Medulla oblongata (tissue), 1 donor: ENCODE measurements around the gene RPL22L1.
"Not testable (repeated sequence)": the region's sequence is repeated elsewhere in the genome, so short reads cannot be mapped to it uniquely, and the experiment has no call there.

Experiments
- DNase-seq: peaks from one replicate; pipeline ENCODE4 v3.0.0-alpha.2; 2015; ENCODE audit errors: extremely low spot score

The RPL22L1 gene

GRCh38 chr3:170878688-170879087 is 8.7 kb upstream of the RPL22L1 start:
- not testable (repeated sequence) for DNase-seq

DNA sequence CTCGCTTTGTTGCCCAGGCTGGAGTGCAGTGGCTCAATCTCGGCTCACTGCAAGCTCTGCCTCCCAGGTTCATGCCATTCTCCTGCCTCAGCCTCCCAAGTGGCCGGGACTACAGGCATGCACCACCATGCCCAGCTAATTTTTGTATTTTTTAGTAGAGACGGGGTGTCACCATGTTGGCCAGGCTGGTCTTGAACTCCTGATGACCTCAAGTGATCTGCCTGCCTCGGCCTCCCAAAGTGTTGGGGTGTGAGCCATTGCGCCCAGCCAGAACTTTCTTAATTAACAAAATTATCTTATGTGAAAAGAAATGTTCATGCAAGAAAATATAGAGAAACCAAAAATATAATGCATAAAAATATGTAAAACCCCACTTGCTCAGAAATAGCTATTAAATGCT is 7.3 kb upstream of the RPL22L1 start:
- DNase-seq: not testable (repeated sequence)

GRCh38 chr3:170876537-170876936 is 6.5 kb upstream of the RPL22L1 start:
- no peak for DNase-seq

- DNase-seq: no peak
Measured at GRCh38 chr3:170869239-170869590, 780 bp downstream of the RPL22L1 start.

DNA sequence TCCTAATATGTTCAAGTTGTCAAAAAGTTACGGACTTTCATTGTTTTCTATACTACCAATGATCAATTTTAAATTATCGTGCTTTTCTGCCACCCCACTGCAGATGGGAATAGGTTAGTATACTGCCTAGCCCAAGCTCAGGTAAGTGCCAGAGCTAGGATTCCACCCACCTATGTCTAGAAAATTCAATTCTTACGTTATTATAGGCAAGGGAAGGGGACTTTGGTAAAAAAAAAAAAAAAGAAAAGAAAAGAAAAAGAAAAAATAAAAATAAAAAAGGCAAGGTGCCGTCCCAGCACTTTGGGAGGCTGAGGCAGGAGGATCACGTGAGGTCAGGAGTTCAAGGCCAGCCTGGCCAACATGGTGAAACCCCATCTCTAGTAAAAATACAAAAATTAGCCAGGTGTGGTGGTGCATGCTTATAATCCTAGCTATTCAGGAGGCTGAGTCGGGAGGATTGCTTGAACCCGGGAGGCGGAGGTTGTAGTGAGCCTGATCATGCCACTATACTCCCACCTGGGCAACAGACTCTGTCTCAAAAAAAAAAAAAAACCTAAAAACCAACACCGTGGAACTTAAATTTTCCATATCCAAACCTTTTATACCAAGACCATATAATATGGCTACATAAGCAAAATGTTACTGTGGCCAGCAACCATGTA is 1.3 kb downstream of the RPL22L1 start:
- DNase-seq: no peak

DNA sequence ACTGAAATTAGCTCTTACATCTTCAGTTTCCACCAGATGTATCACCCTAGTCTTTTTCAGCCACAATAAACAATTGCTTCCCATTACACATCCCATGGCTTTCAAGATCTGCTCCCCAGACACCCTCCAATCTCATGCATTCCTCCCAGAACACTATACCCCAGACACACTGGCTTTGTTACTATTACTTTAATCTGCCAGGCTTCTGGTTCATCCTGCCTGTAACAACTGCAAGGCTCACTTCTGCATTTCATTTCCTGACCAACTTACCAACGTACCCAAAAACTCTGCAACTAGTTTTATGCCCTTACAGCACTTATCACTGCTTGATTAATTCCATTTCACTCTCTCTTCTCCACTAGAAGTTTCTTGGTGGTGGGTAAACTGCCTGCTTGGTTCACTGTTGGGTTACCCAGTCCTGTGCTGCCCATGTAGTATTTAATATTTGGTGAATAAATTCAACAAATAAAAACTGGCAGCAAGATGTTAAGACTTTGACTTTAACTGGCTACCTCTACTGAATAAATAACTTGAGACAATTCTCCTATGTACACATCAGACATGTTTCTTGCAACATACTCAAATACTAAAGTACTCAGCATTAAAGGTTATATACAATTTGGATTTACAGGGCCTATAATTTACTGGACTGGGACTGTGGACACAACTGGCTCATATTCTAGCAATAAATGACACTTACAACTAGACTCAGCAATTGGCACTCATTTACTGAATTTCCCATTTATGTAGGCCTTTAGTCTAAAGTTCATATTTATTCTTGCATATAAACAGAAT is 2.7 kb downstream of the RPL22L1 start:
- DNase-seq: peak; percentile 27

DNA sequence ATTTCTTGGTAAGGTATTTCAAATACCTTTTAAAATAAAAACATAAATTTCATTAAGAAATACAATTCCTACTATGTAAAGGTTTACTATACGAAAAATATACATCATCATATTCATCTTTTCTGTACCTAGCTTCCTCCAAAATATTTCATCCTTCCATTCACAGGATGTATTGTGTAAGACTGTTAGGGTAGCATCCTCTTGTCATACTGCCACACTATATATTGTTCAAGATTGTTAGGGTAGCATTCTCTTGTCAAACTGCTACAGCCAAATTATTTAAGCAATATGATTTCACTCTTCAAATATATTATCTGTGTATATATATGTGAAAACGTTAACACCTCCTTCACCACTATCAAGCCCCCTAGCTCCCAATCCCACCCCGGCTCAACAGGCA is 3.5 kb downstream of the RPL22L1 start:
- DNase-seq: no peak

DNA sequence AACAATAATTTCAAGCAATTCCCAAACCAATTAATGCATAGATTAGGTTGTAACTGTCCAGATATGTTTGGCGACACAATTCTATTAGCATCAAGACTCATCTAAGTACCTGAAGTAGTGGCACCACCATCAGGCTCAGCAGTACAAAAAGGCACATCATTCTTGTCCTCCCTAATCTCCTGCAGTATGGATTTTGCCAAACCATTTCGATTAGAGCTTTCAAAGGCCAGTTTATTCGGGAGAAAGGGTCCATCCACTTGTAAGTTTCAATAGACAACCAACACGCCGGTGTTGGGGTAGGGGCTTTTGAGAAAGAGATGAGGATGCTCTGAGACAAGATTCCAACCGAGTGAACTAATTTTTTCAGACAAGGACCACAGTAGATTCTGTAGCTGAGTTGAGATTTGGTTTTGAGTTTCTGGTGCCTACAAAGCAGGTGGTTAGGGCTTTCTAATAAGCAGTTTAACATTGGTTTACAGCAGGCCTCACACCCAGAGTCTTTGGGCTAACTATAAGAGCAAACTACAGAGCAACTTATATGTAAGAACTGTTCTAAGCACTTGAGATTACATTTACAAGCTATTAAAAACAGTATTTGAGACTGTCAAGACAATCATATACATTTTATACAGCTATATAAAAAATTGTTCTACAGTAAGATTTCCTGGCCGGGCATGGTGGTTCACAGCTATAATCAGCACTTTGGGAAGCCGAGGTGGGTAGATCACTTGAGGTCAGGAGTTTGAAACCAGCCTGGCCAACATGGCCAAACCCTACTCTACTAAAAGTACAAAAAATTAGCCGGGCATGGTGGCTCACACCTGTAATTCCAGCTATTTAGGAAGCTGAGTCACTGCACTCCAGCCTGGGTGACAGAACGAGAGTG is 4.5 kb downstream of the RPL22L1 start:
- no peak for DNase-seq

GRCh38 chr3:170864525-170865208 is 5.3 kb downstream of the RPL22L1 start:
- DNase-seq: no peak

DNA sequence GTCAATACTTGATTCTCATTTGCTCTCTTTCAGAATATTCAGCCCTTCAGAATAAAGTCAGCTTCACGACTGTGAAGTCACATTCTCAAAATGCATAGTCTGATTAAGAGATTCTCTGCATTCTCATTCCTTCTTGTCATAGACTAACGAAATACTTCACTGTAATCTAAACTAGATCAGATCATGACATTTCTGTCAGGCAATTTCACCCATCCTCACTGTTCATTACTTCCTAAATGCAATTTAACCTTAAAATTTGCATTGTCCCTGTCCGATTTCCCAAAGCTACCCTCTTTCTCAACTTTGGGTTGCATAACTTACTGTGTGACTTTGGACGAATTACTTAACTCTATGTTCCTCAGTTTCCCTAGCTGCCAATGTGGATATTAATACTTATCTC is 6.2 kb downstream of the RPL22L1 start:
- DNase-seq: no peak

DNA sequence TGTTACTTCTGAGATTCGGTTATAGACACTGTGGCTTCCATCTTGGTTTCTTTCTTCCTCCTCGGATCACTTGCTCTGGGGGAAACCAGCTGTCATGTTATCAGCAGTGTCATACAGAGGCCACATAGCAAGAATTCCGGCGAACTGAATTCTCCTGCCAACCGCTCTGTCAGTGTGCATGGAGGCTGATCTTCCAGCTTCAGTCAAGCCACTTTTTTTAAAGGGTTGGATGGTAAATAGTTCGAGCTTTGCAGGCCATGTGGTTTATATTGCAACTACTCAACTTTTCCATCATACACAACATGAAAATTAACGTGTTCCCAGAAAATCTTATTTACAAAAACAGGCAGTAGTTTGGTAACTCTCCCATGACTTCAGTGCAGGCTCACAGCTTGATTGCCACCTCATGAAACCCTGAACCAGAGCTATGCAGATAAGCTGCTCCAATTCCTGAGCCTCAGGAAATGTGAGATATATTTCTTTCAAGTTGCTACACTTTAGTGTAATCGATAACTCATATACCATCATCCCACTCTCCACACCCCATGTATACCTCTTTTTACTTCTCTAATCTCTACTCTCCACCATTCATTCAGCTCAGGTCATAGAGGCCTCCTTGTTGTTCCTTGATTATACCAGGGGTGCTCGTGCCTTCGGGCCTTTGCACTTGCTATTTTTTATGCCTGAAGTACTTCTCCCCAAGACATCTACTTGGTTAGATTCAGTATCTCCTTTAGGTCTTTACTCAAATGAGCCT is 7.2 kb downstream of the RPL22L1 start:
- DNase-seq: no peak

- no peak for DNase-seq
Measured at GRCh38 chr3:170858599-170858998, 11.4 kb downstream of the RPL22L1 start.

DNA sequence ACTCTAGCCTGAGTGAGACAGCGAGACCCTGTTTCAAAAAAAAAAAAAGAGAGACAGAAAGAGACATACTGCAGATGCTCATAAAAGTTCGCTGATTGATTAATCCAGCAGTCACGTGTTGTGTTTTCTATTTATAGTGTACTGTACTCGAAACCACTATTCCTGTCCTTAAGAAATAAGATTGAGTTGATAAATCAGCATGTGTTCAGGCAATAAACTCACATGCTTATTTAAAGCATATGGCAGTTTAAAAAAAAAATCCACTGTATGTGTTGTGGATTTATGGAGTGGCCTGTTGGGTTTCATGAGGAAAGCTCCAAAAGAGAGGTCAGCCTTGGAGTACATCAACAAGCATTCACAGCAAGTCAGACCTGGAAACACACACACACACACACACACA is 17.7 kb downstream of the RPL22L1 start:
- DNase-seq: no peak

GRCh38 chr3:170848292-170848917 is 21.6 kb downstream of the RPL22L1 start:
- DNase-seq: no peak

DNA sequence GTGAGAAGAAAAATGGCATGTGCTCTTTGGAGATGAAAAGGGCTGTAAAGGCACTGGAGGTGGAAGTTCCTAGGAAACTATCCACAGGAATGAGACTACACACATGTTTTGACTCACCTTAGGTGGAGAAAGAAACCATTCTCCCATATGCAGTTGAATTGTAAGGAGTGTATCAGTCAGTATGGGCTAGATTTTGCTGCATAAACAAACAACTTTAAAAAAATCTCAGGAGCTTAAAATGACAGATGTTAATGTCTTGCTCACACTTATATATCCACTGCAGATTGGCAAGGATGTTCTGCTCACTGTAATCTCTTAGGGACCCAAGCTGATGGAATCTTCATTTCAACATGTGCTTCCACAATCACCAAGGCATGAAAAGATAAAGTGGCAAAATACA is 25.6 kb downstream of the RPL22L1 start:
- DNase-seq: no peak

- peak; percentile 20 for DNase-seq
Measured at GRCh38 chr3:170840291-170840859, 29.6 kb downstream of the RPL22L1 start.

DNA sequence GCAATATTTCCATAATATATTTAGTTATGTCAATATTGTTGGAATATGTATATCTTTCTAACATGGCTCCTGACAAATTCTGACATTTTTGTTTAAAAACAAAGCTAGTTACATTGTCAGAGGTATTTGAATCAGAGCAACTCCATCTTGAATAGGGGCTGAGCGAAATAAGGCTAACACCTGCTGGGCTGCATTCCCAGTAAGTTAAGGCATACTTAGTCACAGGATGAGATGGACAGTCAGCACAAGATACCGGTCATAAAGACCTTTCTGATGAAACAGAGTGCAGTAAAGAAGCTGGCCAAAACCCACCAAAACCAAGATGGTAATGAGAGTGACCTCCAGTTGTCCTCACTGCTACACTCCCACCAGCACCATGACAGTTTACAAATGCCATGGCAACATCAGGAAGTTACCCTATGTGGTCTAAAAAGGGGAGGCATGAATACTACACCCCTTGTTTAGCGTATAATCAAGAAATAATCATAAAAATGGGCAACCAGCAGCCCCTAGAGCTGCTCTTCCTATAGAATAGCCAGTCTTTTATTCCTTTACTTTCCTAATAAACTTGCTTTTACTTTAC is 30.4 kb downstream of the RPL22L1 start:
- no peak for DNase-seq

DNA sequence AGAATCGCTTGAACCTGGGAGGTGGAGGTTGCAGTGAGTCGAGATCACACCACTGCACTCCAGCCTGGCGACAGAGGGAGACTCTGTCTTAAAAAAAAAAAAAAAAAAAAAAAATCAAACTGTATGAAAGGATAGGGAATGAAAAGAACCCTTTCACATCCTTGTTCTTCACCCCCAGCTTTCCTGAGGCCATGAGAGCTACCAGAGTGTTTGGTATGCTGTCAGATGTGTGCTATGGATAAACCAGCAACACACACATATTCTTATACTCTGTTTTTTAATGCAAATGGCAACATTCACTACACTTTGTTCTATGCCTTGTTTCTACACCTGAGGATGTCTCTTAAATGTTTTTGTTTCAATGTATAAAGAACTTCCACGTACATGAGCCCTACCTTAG is 33.5 kb downstream of the RPL22L1 start:
- no peak for DNase-seq

GRCh38 chr3:170835336-170835735 is 34.7 kb downstream of the RPL22L1 start:
- DNase-seq: no peak

- no peak for DNase-seq
Measured at GRCh38 chr3:170830580-170830979, 39.4 kb downstream of the RPL22L1 start.
